H1 (cell line): ENCODE measurements around the gene SERPINE2.

Experiments
- CBX5 ChIP-seq: fragments of 300-800, 300-1000 bp; sonication (generic); IDR thresholded peaks from 2 replicates; pipeline ENCODE4 v1.7.1; 2016; ENCODE audit warnings: antibody characterized with exemption, low read length, low read depth
- CREB1 ChIP-seq: IDR thresholded peaks from 2 replicates; pipeline ENCODE4 v1.6.1; 2012; ENCODE audit warnings: inconsistent platforms
- CTCF ChIP-seq, 3 experiments: IDR thresholded peaks; 1 replicate in 2 of 3; 2 replicates in 1 of 3; pipeline versions ENCODE4 v1.5.1 to v1.6.1; 2011; ENCODE audit warnings: low read length in 3 of 3, mild to moderate bottlenecking in 3 of 3, inconsistent platforms in 2 of 3, low read depth in 1 of 3, moderate library complexity in 1 of 3; ENCODE audit not compliant: insufficient read depth in 1 of 3; ENCODE audit errors: control extremely low read depth in 1 of 3
- EZH2 ChIP-seq: fragments of 200-600 bp; sonication (generic); IDR thresholded peaks from 2 replicates; pipeline ENCODE4 v1.7.1; 2012; ENCODE audit warnings: low read depth, mild to moderate bottlenecking, moderate library complexity, low read length, inconsistent platforms; ENCODE audit not compliant: severe bottlenecking
- POLR2AphosphoS5 ChIP-seq: IDR thresholded peaks from 2 replicates; pipeline ENCODE4 v1.6.1; 2011; ENCODE audit warnings: low read depth, low read length
- RFX5 ChIP-seq: IDR thresholded peaks from 2 replicates; pipeline ENCODE4 v1.6.1; 2011; ENCODE audit warnings: low read depth, low read length, improper control_type of control experiment, borderline replicate concordance
- ZNF274 ChIP-seq: IDR thresholded peaks from 2 replicates; pipeline ENCODE4 v1.7.0; 2012; ENCODE audit warnings: low read length, borderline replicate concordance; ENCODE audit errors: extremely low read depth

GRCh38 chr2:224059178-224059577, 20.1 kb upstream of the SERPINE2 start:
- TF ChIP-seq CTCF (IDR thresholded peaks at IDR 0.05; ENCODE audit: control extremely low read depth in 1 of 3, insufficient read depth in 1 of 3, low read depth in 1 of 3, low read length in 3 of 3) = no peak
- no peak for TF ChIP-seq RFX5
- no peak for TF ChIP-seq CBX5
- TF ChIP-seq ZNF274 = no peak
- TF ChIP-seq CREB1 = no peak
- no peak for TF ChIP-seq POLR2AphosphoS5
- TF ChIP-seq EZH2 = no peak
